ENCODE results near the gene IMMT.

- TF ChIP-seq POLR2AphosphoS5 (IDR thresholded peaks at IDR 0.05; ENCODE audit: low read depth) (no peak), CTCF (IDR thresholded peaks at IDR 0.05; ENCODE audit: insufficient read depth, low read length) (no peak)
These were observed 71.8 kb downstream of the IMMT start for GRCh38 chr2:86123328-86123925.
